Stromal cell of bone marrow (primary cell): ENCODE data around the gene CD72.
"Not testable (repeated sequence)": the region's sequence is repeated elsewhere in the genome, so short reads cannot be mapped to it uniquely, and the experiment has no call there.

Source experiments
- DNase-seq: peaks from one replicate; pipeline ENCODE4 v3.0.0-alpha.2; 2012; ENCODE audit warnings: low read depth

The CD72 gene

DNA sequence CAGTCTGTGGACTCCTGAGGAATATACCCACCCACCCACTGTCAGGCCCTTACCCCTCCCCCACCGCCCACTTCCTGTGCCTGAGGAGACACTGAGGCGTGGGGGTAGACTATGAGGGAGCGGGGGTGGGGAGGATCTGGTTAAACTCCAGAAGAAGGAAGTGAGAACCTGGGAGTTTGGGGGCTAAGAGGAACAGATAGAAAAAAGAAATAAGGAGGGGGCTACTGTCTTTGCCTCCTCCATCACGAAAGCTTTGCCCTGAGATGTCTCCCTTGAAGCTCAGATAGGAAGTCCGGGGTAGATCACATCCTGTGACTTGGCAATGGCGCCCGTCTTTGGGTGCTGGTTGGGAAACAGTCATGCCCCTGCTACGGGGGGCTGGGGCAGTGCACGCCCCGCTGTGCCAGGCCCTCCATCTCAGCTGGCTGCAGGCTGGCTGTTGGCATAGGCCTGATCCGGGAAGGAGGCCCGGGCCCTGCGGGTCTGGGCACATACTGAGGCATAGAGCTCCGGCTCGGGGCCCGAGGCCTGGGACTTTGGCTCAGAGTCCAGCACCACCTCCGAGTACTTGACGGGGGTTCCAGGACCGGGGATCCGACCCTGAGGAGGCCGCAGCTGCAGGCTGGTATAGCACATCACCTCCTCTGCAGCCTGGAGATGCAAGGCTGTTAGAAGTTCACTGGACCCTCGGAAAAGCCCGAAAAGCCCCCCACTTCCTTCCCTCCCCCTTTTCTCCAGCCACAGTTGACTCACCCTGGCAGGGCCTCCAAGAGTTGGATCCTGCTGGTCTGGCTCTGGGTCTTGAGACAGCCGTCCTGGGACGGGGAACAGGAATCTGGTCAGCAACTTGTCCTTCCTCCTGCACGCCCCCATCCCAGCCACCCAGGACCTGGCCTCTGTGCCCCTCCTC lies 31.5 kb upstream of the CD72 start:
- DNase-seq: no peak

GRCh38 chr9:35646533-35647265 lies 28.5 kb upstream of the CD72 start:
- peak; percentile 76 for DNase-seq

- no peak for DNase-seq
Observed at GRCh38 chr9:35646153-35646532, 27.9 kb upstream of the CD72 start.

DNA sequence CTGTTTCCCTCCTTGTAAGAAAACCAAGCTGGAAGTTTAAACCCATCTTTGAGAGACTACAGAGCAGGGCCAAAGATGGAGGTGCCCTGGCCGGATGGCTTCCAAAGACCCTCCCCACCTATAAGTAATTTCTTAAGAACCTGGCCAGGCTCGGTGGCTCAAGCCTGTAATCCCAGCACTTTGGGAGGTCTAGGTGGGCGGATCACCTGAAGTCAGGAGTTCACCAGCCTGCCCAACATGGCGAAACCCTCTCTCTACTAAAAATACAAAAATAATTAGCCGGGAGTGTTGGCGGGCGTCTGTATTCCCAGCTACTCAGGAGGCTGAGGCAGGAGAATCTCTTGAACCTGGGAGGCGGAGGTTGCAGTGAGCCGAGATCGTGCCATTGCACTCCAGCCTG lies 27.5 kb upstream of the CD72 start:
- not testable (repeated sequence) for DNase-seq

DNA sequence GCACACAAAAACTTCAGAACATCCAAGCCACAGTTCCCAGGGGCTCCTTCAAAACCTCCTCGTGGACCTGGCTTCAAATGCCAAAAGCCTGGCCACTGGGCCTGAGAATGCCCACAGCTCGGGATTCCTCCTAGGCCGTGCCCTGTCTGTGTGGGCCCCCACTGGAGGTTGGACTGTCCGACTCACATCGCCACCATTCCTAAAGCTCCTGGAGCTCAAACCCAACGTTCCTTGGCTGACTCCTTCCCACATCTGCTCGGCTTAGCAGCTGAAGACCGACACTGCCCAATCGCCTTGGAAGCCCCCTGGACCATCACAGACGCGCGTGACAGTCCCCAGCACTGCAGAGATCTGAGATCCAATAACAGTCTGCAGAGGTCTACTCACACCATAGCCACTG lies 24.8 kb upstream of the CD72 start:
- DNase-seq: no peak

DNA sequence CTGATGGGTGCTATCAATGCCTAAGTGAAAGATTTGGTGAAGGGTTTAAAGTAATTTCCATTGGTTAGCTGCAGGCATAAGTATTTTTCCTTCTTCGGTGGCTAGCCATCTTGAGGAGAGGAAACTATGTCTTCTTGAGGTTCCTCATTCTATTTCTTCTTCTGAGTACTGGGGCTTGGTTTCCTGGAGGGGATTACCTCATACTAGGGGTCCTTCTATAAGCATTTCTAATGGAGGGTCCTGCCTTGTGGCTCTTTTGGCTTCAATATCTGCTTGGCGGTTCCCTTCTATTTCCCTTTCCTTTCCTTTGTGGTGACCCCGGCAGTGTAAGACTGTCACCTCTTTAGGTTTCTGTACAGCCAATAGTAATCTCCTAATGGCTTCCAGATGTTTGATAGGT lies 23.3 kb upstream of the CD72 start:
- DNase-seq: not testable (repeated sequence)

DNA sequence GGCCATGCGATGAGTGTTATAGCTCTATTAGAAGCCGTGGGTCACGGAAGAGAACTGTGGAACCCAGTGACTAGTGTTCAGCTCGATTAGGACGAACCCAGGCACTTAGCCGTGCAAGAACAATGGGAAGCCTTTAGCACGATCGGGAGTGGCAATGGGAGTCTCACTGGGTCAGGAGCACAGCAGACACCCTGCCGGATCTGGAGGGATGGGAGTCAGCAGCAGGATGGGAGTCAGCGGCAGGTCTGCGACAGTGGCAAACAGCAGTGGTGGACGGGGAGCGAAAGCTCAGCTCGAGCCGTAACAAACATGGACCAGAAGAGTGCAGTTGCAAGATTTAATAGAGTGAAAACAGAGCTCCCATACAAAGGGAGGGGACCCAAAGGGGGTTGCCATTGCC lies 22.2 kb upstream of the CD72 start:
- DNase-seq: not testable (repeated sequence)

- no peak for DNase-seq
Observed at GRCh38 chr9:35639631-35640030, 21.4 kb upstream of the CD72 start.

- DNase-seq: not testable (repeated sequence)
Observed at GRCh38 chr9:35639225-35639624, 21.0 kb upstream of the CD72 start.

GRCh38 chr9:35638751-35639150 lies 20.5 kb upstream of the CD72 start:
- not testable (repeated sequence) for DNase-seq

- not testable (repeated sequence) for DNase-seq
Observed at GRCh38 chr9:35637427-35637955, 19.3 kb upstream of the CD72 start.

- not testable (repeated sequence) for DNase-seq
Observed at GRCh38 chr9:35636877-35637246, 18.6 kb upstream of the CD72 start.

- no peak for DNase-seq
Observed at GRCh38 chr9:35636135-35636876, 18.1 kb upstream of the CD72 start.

DNA sequence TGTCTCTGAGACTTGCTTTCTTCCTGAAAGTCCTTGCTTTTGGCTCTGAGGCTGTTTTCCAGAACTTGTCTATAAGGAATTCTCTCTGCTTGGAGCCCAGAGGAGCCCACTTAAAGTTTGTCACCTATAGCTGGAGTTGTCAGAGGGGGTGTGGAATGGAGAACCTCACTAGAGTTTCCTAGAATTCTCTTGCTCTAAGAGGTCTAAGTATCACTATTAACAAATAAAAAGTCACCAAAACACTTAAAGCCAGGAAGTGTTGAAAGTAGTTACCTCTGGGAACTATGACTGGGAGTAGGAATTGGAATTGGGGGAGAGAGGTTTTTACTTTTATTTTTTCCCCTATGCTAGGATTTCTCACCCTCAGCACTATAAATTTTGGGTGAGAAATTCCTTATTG lies 17.5 kb upstream of the CD72 start:
- DNase-seq: no peak

GRCh38 chr9:35629597-35629996 lies 11.4 kb upstream of the CD72 start:
- no peak for DNase-seq

DNA sequence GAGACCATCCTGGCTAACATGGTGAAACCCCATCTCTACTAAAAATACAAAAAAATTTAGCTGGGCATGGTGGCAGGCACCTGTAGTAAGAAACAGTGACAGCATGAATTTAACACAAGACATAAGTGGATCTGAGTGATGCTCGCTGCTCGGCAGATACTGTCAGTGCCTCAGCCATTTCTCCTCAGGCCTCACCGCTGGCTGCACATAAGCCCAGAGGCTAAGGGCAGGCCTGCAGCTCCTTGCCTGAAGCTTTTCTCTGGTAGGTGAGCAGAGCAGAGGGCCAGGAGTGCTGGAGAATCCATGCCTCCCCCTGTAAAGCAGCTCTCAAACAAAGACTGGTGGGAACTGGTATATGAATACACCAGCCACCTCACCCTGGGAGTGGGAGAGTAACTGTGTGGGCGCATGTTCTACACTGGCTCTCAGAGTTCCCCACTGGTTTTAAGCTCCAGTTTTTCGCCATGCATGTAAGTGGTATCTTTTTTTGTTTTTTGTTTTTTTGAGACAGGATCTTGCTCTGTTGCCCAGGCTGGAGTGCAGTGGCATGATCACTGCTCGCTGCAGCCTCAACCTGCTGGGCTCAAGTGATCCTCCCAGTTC lies 10.3 kb upstream of the CD72 start:
- no peak for DNase-seq

- DNase-seq: no peak
Observed at GRCh38 chr9:35627575-35627974, 9.4 kb upstream of the CD72 start.

GRCh38 chr9:35619800-35620158 lies 1.6 kb upstream of the CD72 start:
- no peak for DNase-seq

DNA sequence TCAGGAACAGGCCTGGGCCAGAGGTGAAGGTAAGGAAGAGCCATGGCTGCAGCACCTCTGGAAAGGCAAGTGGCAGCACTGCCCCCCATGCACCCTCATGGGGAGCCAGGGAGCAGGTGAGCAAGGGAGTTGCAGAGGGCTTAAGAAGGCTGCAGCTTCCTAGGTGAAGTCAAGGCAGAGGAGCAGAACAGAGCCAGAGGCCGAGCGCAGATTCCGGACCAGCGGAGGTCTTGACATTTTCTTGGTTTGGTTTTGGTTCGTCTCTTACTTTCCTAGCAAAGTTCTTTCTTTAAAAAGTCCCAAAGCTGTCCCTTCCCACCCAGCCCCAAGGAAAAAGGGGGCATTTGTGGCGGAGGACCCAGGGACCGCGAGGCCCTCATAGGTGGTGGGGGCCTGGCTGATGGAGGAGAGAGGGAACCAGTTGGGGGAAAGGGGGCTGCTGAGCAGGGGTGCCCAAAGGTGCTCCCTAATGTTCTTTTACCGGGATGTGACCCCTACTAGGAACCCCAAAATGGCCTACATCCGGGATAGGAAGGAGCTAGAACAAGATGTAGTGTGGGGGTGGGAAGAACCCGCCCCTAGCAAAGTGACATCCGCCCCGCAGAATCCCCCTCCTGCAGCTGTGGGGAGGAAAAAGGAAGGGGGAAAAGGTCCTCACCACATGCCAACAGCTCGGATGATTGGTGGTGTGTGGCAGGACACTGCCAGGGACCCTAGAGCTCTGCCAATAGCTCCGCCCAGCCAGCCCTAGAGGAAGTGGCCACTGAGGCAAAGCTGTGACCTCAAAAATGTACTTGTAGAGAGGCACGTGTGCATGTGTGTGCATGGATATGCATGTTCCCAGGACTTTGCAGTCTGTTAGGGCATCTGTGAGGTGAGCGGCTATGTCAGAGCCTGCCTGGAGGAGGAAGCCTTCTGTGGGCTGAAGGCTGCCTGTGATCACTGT lies 914 bp upstream of the CD72 start:
- no peak for DNase-seq

DNA sequence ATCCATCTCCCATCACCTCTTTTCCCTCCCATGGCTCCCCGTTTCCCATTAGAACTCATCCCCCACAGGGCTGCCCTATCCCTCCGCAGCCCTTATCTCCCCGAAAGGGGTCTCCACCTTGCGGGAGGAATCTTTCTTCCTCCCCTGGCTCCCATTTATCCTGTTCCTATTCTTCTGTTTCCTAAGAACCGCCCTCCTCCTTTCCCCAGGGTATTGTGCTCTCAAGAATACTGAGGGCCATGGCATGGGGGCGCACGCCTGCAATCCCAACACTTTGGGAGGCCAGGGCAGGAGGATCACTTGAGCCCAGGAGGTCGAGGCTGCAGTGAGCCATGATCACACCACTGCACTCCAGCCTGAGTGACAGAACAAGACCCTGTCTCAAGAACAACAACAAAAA lies 665 bp downstream of the CD72 start:
- no peak for DNase-seq
